Measurements from ENCODE around the gene SLAMF1.

GRCh38 chr1:160628799-160629263, 18.0 kb downstream of the SLAMF1 start:
- TF ChIP-seq ZNF121 (CRISPR knock-in tag; IDR thresholded peaks at IDR 0.05) (no peak), CTCF (CRISPR knock-in tag; IDR thresholded peaks at IDR 0.05) (no peak), MLX (CRISPR knock-in tag; IDR thresholded peaks at IDR 0.05) (no peak), ATF3 (CRISPR knock-in tag; IDR thresholded peaks at IDR 0.05) (no peak), SP140L (CRISPR knock-in tag; IDR thresholded peaks at IDR 0.05; ENCODE audit: borderline replicate concordance) (no peak), HDAC6 (IDR thresholded peaks at IDR 0.05; ENCODE audit: low read depth, low read length) (no peak), ZNF569 (CRISPR knock-in tag; IDR thresholded peaks at IDR 0.05; ENCODE audit: borderline replicate concordance) (no peak), ZNF274 (CRISPR knock-in tag; IDR thresholded peaks at IDR 0.05) (no peak), NFIC (IDR thresholded peaks at IDR 0.05; ENCODE audit: low read length) (no peak), TCF7 (IDR thresholded peaks at IDR 0.05; ENCODE audit: low read depth) (no peak), HINFP (CRISPR knock-in tag; IDR thresholded peaks at IDR 0.05; ENCODE audit: low read depth) (no peak), POLR2AphosphoS5 (IDR thresholded peaks at IDR 0.05; ENCODE audit: low read depth, low read length) (no peak), ZNF619 (CRISPR knock-in tag; IDR thresholded peaks at IDR 0.05) (no peak)
